ENCODE measurements around the gene TMEM151B.

The TMEM151B gene

GRCh38 chr6:44278774-44279697, 8.8 kb downstream of the TMEM151B start:
- DNase-seq (ENCODE audit: low spot score) = no peak

DNA sequence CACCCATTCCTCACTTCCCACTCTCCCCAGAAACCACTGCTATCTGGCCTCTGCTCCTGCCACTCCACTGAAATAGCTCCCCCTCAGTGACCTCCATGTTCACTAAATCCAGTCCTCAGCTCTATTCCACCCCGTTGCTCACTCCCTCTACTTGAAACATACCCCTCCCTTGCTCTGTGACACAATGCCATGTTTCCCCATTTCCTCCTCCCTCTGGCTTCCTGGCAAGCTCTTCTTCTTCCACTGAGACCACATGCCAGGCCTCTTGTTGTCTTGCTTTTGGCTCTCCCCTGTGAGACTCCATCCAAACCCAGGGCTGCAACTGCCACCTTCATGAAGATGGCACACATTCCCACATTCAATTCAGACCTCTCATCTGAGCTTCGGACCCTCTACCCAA, 13.9 kb downstream of the TMEM151B start:
- DNase-seq (ENCODE audit: low spot score) = peak; percentile 70

- no peak for DNase-seq (ENCODE audit: low spot score)
Observed at GRCh38 chr6:44284867-44285266, 14.6 kb downstream of the TMEM151B start.

DNA sequence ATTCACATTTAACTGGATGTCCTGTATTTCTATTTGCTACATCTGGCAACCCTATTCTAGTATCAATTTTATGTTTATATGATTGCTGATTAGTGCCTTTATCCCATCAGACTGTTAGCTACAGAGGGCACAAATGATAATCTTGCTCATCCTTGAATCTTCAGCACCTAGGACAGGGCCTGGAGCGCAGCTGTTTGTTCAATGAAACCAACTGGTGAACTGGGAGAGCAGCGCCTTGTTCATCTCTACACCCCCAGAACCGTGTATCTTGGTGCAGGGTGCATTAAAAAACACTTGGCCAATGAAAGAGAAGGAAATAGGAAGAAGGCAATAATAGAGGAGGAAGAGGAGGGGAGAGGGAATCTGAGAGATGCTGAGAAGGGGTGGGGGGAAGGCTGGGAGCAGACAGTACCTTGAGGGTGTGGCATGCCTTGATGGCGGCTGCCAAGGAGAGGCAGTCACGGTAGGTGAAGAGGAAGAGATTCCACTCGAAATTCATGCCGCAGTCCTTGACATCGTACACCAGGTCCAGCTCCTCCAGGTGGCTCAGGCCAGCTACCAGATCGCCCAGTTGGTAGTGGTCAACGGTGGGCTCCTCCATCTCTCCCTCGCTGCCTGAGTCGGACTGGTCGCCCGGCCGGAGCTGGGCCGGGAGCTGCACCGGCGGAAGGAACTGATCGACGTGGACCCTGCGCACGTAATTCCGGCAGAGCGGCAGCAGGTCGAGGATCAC, 15.5 kb downstream of the TMEM151B start:
- no peak for DNase-seq (ENCODE audit: low spot score)

- no peak for DNase-seq (ENCODE audit: low spot score)
Observed at GRCh38 chr6:44286285-44286565, 16.0 kb downstream of the TMEM151B start.

DNA sequence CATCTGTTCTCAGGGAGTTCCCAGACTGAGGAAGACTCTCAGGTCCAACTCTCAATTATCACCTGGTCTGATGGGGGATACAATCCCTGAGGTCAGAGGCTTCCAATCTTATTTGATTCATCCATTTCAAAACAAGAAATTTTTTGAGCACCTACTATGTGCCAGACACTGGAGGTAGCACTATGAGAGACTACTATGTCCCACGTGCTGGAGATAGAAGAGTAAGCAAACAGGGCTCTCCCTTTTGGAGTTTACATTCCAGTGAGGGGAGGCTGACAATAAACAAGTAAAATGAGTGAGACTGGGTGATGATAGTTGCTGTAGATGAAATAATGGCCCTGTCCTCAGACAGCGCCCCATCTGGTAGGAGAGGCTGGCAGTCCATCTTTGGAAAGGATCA, 16.5 kb downstream of the TMEM151B start:
- no peak for DNase-seq (ENCODE audit: low spot score)

- DNase-seq (ENCODE audit: low spot score) = peak; percentile 56
Observed at GRCh38 chr6:44289726-44290260, 19.5 kb downstream of the TMEM151B start.

DNA sequence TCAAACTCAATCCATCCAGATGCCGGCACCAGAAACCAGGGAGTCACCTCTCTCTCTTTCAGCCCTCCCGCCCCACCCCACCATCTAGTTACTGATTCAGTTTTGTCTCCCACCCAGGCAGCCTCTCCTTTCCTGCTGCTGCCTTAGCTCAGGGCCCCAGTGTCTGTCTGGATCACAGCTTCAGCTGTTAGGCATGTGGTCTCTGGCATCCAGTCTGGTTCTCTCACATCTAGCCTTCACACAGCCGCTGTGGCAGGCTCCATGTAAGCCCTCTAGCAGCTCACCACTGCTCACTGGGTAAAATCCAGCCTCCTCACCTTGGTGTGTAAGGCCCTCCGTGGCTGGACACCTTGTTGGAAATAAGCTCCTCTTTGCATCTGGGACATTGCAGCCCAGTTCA, 21.6 kb downstream of the TMEM151B start:
- DNase-seq (ENCODE audit: low spot score) = no peak

DNA sequence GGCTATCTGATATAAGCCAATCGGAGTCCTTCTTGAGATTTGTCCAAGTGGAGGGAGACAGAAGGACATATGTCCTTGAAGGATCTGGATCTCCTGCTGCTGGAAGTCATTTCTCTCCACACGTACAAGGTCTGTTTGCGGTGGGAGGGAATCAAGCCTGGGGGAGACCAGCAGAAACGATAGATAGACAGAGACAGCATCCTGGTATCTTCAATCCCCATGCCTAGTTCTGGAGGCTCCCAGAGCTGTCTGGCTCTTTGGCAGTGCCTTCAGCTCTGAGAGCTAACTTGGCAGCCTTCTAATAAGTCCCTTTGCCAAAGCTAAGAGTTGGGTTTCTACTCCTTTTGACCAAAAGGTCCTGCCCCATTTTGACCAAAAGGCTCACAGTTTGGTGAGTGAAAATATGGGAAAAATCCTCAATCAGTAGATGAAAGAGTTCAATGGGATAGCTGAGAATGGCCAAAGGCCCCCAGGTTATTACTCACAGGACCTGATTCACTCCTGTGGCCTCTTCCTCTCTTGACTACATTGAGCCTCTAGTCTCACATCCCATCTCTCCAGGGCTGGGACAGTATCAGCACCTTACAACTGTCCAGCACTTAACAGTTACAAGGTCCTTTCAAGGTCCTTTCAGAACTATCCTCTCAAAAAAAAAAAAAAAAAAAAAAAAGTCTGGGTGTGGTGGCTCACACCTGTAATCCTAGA, 22.6 kb downstream of the TMEM151B start:
- no peak for DNase-seq (ENCODE audit: low spot score)

DNA sequence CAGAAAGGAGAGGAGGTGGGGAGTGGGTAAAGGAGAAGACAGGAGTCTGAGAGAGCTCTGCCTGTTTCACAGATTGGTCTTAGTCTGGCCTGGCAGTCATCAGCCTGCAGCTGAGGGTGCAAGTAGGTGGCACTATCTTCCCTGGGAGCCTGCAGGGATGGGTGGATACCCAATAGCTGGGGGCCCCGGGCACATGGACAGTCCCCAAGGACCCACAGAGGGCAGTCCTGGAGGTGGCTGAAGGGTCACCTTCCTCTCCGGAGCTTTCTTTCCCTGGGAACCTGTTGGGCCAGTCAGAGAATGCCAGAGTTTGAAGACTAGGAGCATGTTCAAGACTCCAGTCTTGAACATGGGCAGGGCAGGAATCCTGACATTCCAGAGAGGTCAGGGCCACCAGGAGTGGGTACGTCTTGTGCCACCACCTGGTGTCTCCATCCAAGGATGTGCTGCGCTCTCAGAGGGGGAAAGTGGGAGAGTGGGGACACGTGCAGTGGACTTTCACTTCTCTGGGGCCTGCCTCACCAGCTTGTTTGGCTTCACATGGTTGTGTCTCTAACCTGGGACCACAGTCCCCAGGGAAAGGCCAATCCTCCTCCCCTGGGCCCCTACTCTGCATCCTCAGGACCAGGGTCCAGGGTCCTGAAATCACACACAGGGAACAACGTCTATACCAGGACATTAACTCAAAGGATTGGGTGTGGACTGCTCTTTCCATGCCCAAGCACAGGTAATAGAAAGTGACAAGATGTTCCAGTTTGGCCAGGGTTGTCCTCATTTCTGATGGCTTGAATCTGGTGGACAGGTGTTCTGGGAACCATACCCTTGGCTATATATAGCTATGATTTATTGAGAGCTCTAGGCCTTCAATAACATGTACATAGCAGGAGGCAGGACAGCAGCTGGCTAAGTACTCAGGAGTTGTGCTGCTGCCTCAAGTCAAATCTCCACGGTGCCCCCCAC, 24.9 kb downstream of the TMEM151B start:
- DNase-seq (ENCODE audit: low spot score) = no peak

DNA sequence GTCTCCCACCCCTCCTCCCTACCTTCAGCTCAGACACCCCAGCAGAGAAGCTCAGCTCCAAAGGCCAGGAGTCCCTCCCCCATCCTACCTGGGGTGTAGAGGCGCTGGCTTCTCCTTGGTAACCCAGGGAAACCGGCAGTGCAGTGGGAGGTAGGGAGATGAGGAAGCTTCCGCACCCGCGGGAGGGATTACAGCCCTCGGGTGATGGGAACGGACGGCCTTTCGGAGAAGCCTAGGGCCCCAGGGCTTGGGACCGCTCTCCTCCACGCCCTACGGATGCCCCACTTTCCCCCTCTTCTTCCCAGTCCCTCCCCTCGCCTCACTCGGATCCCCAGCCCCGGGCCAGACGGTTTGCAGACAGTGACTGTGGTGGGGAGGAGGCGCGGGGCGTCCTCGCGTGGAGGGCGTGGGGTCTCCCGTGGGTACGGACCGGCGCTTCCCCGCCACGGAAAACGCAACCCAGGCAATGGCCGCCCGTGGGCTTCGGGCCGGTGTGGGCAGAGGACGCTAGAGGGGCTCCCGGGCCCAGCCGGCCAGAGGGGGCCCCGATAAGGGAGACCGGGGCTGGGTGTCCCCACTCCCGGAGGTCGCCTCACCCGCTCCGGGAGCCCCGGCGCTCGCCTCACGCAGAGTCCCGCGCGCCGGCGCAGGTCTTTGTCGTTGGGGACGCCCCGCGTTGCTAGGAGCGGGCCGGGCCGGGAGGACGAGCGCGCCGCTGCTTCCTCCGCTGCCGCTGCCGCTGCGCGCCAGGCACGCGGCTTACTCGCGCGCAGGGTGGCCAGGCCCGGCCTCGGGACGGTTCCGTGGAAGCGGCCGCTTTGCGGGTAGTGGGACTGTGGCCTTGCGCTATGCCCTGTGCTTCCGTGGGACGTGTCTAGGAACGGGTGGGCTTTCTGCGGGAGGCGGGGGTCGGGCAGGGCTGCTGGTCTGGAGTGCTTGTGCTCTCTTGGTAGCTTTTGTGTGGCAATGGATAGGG, 27.1 kb downstream of the TMEM151B start:
- peak; percentile 63 for DNase-seq (ENCODE audit: low spot score)

GRCh38 chr6:44298055-44298803, 28.0 kb downstream of the TMEM151B start:
- DNase-seq (ENCODE audit: low spot score) = no peak

DNA sequence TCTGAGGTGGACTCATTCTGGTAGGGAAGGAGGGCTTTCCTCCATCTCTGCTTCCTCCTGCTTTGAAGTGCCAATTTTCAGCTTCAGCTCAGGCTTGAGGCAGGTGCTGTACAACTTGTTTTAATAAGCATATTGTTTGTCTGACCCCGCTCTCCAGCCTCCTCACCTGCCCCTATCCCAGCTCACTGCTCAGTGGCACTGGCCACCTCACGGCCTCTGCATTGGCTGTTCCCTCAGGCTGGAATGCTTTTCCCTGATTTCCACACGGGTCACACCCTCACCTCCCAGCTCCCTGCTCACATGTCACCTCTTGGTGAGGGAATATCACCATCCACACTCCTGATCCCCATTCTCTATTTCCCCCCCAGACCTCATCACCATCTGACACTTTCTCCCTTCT, 28.6 kb downstream of the TMEM151B start:
- no peak for DNase-seq (ENCODE audit: low spot score)

DNA sequence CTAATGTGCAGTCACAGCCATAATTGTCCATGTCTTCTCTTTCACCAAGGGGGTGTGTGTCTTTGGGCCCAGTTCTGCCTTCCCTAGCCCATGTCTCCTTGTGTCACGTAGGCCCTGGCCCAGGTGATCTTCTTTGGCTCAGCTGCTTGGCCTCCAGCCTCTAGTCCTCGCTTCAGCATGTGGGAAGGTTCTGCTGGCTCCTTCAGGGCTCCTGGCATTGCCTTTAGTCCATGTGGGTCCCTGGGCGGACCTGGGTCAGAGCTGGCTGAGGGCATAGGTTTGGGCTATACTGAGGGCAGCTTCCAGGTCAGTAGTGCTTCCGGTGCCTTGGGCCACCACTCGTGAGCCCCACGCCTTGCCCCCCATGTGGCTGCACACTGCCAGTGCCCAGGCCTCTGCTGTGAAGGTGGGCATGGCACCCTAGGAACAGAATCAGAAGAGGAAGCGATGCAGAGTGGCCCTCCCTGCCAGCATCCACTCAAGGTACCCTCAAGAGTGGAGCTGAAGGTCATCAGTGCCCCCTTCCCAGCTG, 30.1 kb downstream of the TMEM151B start:
- no peak for DNase-seq (ENCODE audit: low spot score)

DNA sequence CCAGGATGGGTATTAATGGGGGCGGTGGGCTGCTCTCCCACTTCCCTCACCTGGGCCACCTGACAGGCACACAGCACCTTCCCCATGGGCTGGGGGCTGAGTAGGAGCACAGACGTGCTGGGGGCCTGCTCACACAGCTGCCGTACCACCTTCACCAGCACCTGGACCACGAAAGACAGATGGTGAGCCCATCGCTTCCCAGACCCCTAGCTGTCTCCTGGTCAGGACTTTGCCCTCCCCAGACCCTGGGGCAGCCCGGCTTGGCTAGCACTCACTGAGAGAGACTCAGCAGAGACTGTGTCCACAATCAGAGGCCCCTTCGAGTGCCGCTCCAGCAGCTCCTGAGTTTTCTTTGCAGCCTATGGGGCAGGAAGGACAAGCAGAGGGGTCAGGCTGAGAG, 30.9 kb downstream of the TMEM151B start:
- DNase-seq (ENCODE audit: low spot score) = no peak

DNA sequence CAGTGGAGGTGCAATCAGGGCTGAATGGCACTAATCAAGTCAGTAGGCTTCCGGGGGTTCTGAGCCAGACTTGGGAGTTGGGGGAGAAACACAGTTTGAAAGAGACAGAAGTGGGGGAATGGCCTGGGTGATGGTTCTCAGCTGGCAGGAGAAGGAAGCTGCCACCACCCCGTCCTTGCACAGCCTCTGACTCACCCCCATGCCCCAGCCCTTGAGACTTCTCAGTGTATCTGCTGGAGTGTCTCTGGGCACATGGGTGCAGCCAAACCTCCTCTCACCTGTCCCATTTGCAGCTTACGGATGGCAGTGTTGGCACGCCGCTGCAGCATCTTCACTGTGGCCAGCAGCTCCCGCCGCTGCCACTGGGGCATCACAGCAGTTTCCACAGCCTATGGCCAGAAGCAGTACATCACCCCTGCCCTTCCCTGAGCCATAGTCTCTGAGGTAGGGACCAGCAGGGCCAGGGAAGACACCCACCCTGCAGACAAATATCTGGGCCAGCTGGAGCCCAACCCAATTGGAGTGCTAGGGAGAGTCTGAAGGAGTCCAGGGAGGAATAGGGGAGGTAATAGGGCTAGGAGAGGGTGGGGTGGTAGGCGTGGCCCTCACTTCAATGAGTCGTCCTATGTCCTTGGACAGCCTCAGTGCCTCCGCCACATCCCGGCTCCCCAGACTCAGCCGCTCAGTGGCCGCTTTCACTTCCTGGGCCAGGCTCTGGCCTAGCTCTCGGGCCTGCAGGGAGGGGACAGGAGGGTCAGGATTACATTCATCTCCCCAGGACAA, 31.7 kb downstream of the TMEM151B start:
- DNase-seq (ENCODE audit: low spot score) = no peak

DNA sequence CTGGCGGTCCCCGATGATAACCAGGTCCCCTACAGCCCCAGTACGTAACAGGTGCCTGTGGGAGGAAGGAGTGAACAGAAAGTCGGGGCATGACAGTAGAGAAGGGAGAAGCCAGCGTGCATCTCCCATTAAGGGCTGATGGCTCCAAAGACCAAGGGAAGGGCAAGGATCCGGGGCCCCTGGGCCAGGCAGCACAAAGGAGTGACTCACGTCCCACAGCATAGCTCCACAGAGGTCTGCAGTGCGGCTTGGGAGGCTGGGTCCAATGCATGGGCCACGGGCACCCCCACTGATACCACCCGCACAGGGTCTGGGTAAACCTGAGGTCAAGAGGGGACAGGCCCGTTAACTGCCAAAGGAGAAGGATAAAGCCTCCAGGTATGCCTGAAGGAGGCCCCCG, 32.6 kb downstream of the TMEM151B start:
- DNase-seq (ENCODE audit: low spot score) = no peak

- no peak for DNase-seq (ENCODE audit: low spot score)
Observed at GRCh38 chr6:44303842-44304241, 33.6 kb downstream of the TMEM151B start.
